ENCODE results near the gene XXYLT1.

Gene XXYLT1

DNA sequence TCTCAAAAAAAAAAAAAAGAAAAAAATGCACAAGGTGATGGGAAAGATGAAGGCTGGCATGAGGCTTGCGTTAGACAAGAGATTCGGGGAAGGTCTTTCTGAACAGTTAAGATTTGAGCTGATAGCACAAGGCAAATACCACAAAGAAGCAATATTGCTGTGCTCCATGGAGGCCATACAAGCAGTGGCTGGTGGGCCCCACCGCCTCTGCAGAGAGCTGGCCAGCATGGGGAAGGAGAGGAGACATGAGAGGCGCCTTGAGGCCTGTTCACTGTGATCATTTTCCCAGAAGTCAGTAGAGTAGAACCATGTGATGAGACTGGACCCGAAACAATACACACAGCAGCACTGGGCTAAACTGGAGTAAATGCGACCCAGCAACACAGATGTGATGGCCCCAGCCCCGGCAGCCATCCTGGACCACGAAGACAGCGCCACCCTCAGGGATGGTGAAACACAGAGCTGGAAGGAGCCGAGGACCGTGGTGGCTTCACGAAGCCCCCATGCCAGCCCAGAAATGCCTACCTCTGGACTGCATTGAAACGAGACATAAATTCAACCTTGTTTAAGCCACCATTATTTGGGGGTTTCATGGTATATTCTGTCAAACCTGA, 5.5 kb downstream of the XXYLT1 start:
- DNase-seq = no peak

DNA sequence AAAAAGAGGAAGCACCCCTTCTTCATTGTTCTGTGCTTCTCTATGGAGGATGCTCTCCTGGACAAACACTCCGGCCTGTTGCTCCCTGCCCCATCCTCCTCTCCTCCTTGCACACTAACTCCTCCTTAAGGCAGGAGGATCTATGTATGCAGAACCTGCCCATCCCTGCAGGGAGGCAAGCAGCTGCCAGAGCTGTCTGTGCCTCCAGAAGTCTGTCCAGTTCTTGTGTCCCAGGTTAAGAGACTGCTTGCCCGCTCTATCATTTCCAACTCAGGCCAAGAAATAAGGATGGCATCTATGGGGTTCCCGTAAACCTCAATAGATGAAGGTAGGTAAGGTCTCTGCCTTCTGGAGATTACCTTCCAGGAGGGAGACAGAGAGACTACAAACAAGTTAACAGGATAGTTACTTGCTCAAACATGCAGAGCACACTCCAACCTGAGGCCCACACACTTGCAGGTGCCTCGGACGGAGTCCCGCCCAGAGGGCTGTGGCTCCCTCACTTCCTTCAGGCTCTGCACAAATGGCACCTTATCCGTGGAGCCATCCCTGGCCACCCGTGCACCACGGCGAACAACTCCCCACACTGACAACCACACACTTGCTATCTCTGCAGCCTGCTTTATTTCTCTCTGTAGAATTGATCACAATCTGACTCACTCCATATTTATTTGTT, 6.9 kb downstream of the XXYLT1 start:
- no peak for DNase-seq

DNA sequence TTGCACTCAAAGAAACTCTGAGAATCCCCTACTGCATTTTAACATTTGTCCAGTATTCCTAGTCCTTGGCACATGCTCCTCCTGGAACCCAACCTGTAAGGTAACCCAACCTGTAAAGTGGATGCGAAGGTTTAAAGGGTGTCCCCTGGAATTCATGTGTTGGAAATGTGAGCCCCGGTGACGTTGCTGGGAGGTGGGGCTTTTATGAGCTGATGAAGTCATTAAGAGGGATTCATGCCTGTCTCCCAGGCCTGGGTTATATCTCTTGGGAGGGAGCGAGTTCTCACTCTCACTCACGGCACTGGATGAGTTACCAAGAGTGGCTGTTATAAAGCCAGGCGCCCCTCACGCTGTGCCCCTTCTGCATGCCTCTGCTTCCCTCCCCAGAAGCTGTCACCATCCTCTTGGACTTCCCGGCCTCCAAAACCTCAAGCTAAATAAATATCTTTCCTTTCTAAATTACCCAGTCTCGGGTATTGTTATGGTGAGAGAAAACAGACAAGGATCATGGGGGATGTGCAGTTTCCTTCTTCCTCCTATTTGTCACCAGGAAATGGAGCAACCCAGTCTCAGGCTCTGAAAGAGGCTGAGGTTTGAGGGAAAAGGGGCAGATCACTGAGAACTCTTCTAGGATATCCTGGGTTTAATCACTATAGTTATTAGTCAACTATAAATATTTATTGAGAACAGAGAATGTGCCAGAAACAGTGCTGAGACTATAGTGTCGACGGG, 7.6 kb downstream of the XXYLT1 start:
- no peak for DNase-seq

DNA sequence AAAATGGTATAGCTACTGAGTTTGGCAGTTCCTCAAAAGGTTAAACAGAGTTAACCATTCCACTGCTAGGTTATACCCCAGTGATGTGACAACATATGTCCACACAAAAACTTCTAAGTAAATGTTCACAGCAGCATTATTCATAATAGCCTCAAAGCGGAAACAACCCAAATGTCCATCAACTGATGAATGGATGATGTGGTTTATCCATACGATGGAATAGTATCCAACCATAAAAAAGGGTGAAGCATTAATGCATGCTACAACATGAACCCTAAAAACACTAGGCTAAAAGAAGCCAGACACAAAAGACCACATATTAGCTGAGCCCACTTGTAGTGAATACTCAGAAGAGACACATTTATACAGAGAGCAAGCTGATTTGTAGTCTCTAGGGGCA, 9.0 kb downstream of the XXYLT1 start:
- DNase-seq = no peak

DNA sequence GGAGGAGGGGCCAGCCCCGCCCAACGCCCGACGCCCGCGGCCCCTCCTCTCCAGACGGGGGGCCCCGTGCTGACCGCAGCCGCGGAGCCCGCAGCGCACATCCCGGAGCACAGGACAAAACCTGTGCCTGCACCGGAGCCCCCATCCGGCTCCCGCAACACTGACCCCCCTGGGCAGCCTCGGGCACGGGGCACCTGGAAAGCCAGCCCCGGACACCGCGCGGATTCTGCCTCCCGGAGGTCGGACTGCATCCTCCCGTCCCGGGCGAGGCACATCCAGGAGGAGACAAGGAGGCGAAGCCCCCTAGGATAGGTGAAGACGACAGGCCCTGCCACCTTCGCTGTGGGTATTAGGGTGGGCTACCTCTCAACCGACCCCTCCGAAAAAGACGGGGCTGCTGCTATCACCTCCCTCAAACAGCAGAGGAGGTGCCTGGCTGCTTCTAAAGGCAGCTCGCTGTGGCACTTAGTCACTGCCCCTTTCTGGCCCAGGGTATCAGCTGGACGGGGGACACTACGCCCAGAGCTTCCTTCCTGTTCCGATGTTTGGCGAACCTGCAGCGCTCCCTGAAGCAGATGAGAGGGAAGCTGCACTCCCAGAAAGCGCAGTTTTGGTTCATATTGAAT, 10.6 kb downstream of the XXYLT1 start:
- no peak for DNase-seq

DNA sequence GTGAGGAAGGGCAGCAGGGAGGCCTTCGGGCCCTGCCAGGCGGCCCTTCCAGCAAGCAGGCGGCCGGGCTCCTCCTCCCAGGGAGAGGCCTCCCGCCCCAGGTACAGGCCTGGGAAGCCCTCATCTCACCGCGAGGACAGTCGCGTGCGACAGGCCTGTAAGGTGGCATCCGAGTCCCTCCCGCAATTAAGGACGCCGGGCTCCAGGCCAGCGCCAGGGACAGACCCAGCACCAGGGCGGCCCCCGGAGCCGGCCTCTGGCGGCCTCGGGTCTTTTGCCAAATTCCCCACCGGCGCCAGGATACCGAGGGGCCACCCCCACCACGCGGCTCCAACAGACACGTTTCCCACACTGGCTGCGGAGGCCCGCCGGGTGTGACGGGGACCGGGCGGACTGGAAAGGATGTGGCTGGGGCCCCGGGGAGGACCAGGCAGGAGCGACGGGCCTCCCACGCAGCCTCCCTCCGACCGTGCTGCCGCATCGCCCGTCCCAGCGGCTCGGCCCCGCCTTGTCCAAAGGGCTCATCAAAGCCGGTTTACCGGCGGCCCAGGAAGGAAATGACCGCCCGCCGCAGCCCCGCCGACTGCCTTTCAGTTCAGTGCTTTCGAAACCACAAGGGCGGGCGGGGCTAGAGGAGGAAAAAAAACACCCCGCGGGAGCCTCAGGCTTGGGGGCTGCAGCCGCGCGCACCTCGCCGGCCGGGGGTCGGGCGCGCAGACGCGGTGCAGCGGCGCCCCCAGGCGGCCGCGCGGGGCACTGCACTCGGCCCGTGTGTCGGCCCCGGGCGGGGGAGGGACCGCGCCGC, 11.3 kb downstream of the XXYLT1 start:
- peak; percentile 96 for DNase-seq

DNA sequence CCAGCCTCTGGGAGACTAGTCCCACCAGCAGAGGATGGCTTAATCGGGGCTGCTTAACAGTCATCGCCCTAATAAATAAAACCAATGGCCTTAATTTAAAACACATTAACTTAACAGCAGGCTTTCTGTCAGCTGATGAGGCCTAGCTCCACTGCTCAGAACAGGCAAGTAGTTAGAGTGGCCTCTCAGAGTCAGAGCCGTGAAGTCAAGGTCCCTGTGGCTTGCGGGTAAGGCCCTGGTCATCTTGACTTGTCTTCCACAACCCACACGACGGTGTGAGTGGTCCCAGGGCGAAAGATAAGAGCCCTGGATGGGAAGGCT, 11.8 kb downstream of the XXYLT1 start:
- DNase-seq = no peak

DNA sequence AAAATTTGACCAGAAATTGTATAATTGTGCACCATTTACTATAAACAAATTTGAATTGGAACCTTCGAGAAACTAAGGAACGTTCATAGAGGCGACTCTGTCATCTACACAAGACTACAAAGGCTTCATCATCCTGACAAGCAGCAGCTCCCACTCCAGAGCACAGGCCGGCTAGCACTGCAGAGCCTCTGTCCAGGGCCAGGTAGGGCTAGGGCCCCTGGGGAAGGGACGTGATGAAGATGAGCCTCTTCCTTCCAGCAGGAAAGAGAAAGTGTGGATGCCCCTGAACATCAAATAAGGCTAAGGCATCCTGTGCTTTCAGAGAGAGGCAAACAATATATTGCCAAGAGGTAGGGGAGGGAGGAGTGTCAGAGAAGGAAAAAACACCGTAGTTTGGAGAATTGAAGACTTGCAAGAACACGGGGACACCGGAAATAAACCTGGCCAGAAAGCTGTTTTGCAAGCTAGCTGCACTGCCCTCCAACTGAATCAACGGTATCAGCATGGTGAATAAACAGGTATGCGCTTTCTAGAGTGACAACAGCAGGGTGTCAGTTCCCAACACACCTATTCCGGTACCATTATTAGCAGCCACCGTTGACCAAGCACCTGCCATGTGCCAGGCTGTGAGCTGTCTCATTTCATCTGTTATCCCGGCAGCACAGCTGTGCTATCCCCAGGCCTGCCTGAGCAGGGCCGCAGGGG, 12.4 kb downstream of the XXYLT1 start:
- DNase-seq = peak; percentile 56

DNA sequence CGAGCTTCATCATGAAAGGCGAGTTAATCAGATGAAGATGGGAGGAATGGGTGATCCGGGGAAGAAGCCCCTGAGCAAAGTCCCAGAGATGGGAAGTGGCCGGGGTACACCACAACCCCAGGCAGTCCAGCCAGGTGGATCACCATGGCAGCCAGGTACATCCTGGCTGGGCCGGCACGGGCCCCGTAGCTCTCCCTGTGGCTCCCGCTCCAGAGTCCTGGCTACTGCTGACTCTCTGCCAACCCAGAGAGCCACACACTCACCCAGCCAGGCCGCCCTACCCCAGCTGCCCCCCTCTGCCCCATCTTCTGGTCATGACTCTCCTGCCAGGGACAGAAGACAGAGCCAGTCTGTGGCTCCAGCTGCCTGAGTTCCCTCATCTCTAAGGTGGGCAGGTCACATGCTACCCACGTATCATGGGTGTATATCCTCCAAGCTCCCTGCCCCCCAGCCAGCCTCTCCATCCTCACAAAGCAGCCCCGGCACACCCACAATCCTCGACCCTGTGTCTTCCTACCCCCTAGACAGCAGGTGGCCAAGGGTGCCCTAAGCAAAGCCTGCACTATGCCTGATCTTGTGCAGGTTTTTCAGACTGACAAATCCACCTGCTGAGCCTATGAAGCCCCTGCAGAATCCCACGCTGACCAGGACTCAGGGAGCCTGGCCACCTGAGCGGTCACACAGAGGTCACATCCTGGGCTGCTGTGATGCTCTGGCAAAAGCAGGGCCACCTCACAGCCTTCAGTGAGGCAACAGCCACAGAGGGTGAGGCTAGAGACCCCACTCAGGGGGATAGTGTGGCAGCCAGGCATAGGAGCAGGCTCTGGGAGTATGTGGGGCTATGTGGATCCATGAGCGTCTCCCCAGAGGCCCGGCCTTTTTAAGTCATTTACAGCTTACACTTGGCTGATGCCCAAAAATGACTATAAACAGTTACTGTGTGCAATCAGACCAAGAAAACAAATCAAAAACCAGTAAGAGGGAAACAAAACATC, 13.2 kb downstream of the XXYLT1 start:
- peak; percentile 56 for DNase-seq

DNA sequence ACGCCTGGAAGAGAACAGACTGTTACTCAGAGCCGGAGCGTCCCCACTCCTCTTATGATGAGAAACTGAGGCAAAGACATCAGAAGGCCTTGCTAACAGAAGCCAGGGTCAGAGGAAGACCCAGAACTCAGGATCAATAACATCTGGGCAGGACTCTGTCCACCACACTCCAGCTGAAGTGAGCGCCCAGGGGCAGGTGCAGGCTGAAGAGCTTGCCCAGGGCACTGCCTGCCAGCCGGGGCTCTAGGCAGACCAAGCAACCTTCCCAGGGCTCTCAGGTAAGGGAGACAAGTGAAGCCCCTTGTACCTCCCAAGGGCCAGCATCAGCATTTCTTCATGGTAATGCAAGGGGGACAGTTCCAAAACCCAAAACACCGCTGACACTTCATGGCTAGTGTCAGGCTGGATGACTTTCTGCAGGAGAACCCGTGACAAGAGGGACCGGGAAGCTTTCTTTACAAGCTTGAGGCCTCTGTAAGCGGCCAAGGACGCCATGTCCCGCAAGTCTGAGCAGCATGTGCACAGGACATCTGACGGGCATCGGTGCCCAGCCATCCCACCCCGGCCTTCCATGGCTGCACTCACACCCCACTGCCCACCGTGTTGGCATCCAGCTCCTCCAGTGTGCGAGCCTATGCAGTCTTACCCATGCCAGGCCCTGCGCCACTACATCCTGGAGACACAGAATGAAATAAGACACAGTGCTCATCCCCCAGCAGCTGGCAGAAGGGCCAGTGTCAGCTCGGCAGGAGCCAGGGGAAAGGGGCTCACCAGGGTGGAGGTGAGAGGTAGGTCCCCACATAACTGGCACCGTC, 14.1 kb downstream of the XXYLT1 start:
- DNase-seq = peak; percentile 56

DNA sequence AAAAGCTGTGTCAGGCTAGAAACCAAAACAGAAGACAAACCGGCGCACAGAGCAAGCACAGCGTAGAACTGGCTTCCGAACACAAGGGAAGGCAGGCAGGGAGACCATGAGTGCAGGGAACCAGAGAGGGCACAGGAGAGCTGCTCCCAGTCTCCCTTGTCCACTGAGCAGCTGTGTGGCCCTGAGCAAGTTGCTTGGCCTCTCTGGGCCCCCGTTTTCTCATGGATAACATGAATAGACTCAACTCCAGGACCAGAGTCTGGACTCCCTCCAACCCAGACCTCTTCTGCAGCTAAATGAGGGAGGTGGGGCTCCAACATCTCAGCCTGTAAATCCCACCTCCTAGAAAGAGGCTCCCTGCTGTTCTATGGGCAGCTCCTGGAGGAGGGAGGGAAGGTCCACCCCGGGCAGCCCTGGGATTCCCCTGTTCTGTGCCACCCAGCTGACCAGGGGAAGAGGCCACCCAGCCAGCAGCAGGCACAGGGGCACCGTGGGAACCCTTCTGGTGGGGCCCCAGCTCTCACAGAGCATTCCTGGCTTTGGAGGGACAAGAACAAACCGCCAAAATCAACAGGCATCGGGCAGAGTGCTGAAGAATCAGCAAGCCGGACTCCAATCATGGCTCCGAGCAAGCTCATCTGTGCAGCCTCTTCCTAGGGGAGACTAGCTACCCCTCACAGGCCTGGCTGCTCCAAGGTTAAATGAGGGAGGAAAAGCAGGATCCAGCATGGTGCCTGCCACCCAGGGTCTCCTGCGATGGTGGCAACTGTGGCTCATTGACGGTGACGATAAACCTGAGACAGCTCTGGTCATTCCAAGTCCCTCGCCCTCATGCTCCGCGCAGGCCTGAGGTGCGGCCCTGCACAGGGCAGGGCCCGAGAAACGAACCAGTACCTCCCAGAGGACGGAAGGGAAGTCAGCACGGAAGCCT, 15.1 kb downstream of the XXYLT1 start:
- peak; percentile 52 for DNase-seq

DNA sequence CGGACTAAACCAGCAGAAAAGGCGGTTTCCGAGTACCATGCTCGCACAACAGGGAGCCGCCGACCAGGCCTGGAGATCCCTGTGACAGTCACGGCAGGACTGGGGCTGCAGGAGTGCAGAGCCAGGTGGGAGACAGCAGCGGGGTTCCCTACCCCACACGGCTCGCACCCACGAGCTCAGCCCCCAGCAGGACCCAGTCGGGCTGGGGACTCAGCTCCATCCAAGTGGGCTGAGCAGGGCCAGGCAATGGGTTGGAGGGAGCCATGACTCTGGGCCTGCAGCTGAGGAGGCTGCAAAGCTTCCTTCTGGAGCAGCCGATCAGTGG, 15.8 kb downstream of the XXYLT1 start:
- DNase-seq = peak; percentile 53

DNA sequence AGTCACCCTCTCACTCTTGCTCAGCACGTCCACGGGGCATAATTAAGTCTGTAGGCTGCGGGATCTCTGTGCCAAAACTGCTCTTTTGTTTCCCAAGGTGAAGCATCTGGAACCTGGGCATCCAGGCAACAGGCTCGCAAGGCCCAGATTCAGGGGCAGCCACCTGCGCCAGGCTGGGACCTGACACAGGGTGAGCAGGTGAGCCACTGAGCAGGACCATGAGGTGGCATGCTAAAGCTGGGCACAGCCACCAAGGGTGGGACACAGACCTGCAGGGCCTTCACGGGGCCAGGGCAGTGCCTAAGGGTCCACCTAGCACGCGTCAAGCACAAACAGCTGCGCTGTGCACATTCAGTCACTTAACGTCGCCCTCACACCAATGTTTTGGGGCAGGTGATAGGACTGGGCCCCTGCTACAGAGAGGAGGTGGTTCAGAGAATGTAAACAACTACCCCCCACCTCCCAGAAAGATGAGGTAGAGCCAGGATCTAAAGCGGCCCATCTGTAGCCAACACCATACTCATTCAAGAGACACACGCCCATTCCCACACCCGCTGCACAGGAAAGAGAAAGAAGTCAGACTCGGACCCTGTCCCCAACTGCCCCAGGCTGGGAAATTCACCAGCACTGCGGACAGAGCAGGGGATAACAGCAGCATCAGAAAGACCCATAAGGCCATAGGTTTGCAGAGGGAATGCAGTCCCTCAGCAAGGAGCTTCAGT, 16.3 kb downstream of the XXYLT1 start:
- DNase-seq = peak; percentile 52

DNA sequence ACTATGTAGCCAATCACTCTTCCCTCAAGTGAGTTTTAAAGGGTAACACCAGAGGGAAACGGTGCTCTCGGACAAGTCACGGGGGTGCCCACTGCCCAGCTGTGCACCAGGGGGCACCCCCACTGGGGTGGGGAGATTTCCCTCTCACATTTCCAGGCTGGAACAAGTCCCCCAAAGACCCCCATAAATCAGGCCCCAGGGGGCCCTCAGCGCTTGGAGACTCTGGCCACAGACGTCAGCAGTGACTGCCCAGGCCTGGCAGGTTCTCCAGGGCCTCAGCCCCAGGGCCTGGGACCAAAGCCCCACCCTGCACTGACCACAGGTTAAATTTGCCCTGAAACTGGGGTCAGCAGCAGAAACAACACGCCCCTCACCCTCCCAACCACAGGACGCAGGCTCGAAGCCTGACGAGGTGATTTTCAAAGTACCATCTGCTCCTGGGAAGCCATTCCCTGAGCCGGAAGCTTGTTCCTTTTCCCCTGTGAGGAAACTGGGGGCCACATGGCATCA, 17.0 kb downstream of the XXYLT1 start:
- peak; percentile 53 for DNase-seq

DNA sequence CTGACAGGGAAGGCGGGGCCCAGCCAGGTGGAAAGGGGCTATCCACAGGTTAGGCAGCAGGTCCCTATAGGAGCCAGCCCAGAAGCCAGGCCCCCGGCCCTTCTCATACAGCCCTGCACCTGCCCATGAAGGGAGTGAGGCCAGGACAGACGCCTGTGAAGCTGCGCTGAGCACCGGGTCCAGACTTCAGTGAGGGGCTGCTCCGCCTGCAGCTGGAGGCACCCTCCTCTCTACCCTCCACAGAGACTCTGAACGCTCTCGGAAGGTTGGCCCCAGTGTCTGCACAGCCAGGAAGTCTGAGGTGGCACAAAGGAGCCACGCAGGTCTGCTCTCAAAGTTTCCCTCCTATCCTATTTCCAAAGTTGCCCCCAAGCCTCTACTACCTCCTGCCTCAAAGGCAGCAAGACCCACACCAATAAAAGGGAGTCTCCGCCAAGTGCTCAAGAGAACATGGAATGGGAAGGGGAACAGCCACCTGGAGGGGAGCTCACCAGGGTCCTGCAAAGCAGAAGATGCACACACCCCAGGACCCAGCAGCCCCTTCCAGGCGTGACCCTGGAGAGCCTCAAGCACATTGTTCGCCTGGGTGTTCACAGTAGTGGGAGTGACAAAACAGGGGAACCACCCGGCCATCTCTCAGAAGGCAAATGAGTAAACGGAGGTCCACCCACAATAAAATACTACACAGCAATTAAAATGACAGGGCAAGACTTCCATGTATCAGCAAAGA, 19.5 kb downstream of the XXYLT1 start:
- DNase-seq = peak; percentile 62

DNA sequence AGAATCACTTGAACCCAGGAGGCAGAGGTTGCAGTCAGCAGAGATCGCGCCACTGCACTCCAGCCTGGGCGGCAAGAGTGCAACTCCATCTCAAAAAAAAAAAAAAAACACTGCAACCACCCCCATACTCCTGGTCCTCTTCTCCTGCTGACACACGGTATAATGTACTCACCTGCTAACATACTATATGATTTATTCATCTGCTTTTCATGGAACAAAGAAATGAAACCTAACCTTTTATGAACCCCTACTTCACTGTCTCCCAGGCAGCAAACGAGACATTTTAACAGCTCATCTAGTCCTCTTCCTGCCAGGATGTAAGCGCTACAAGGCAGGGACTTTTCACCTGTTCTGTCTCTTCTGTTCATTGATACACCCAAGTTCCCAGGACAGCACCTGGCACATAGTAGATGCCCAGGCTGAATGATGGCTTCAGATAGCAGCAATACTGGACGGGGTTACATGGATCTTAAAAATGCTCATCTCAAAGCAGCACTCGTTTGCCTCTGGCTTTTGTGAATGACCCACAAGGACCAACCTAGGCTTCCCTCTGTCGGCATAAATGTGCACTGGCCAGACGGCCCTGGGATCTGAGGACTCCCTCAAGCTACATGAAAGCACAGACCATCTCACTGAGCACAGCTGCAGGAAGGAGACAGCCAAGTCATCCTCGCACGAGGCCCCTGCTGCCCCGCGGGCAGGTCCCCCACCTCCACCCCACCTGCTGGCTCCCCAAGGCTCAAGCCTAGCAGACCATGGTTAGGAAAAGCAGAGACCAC, 20.3 kb downstream of the XXYLT1 start:
- DNase-seq = peak; percentile 58
